ENCODE measurements around the gene VPS8.

DNA sequence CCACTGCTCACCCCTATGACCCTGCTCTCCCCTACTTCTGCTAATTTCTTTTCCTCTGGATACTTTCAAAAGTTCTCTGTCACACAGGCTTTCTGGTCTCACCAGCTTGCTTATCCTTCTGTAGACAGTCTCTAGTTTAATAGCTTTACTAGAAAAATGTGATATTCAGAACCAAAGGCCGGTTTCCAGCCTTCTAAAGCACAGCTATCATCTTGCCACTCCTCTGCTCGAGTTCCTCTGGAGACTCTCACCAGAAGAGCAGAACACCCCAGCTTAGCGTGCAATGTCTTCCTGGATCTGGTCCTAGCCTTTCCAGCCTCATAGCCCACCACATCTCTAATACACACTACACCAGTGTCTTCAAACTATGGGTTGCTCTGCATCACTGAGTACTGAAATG, 1.8 kb upstream of the VPS8 start:
- TF ChIP-seq FOXM1 (IDR thresholded peaks at IDR 0.05; ENCODE audit: borderline replicate concordance) (no peak), FOXK2 (IDR thresholded peaks at IDR 0.05) (no peak), ELF4 (IDR thresholded peaks at IDR 0.05) (no peak), SP1 (IDR thresholded peaks at IDR 0.05) (no peak)

Data from HEK293T (cell line).